MCF 10A (cell line): ENCODE data around the gene RGSL1. TPM values are rescaled to one million over a fixed set of nuclear protein-coding genes. Genes with fewer than 3 reads are reported as not detected.

Source experiments
- BruUV-seq: library from RNA; stranded (reverse); fragments of 400-500 nt; replicated peaks from 2 replicates; lab custom pipeline; 2021; lab: Mats Ljungman, UMichigan
- CTCF ChIA-PET: fragments of 300-600 bp; sonication (Branson Sonifier 250); formaldehyde crosslinking; extraction: SDS; loops from one replicate; lab custom pipeline; 2021; ENCODE audit warnings: antibody characterized with exemption, inconsistent platforms; lab: Yijun Ruan, JAX
- POLR2A ChIA-PET: fragments of 300-600, 350-650 bp; sonication (Branson Sonifier 250); formaldehyde crosslinking; extraction: SDS; loops from one replicate; lab custom pipeline; 2020; ENCODE audit warnings: antibody characterized with exemption, inconsistent platforms; lab: Yijun Ruan, JAX
- DNase-seq: peaks from one replicate; pipeline ENCODE4 v3.0.0-alpha.2; 2018; ENCODE audit not compliant: unreplicated experiment
- H3K27ac Mint-ChIP-seq: one replicate; pipeline ENCODE4 v1.8.0; 2022; ENCODE audit warnings: mild to moderate bottlenecking, low read depth, mixed read lengths; ENCODE audit not compliant: unreplicated experiment
- H3K27me3 Mint-ChIP-seq: one replicate; pipeline ENCODE4 v1.8.0; 2022; ENCODE audit warnings: mixed read lengths; ENCODE audit not compliant: insufficient read depth, unreplicated experiment
- H3K36me3 Mint-ChIP-seq: one replicate; pipeline ENCODE4 v1.8.0; 2022; ENCODE audit warnings: mild to moderate bottlenecking, moderate library complexity, mixed read lengths; ENCODE audit not compliant: insufficient read depth, unreplicated experiment
- H3K4me1 Mint-ChIP-seq: one replicate; pipeline ENCODE4 v1.8.0; 2022; ENCODE audit warnings: mixed read lengths; ENCODE audit not compliant: insufficient read depth, unreplicated experiment
- H3K4me3 Mint-ChIP-seq: one replicate; pipeline ENCODE4 v1.8.0; 2022; ENCODE audit warnings: mild to moderate bottlenecking, moderate library complexity, mixed read lengths; ENCODE audit not compliant: unreplicated experiment
- H3K9me3 Mint-ChIP-seq: one replicate; pipeline ENCODE4 v1.8.0; 2022; ENCODE audit warnings: mixed read lengths; ENCODE audit not compliant: unreplicated experiment
- intact Hi-C: fragments of 100-400 bp; cut with micrococcal nuclease; formaldehyde crosslinking; loops from 2 replicates; pipeline ENCODE4 v1.14.1; 2022
- total RNA-seq: library from RNA; stranded (reverse); gene quantifications from 2 replicates; pipeline ENCODE4 v1.2.3, GENCODE V29; 2022
- TF ChIP-seq, protein P1 (sequence below): fragments of 200-600 bp; IDR thresholded peaks from one replicate; pipeline ENCODE4 v1.8.0; 2022; ENCODE audit warnings: antibody characterized with exemption, mild to moderate bottlenecking; ENCODE audit not compliant: unreplicated experiment

Gene RGSL1
- total RNA-seq, 1 experiment from 2014 or later, result not detected

DNA sequence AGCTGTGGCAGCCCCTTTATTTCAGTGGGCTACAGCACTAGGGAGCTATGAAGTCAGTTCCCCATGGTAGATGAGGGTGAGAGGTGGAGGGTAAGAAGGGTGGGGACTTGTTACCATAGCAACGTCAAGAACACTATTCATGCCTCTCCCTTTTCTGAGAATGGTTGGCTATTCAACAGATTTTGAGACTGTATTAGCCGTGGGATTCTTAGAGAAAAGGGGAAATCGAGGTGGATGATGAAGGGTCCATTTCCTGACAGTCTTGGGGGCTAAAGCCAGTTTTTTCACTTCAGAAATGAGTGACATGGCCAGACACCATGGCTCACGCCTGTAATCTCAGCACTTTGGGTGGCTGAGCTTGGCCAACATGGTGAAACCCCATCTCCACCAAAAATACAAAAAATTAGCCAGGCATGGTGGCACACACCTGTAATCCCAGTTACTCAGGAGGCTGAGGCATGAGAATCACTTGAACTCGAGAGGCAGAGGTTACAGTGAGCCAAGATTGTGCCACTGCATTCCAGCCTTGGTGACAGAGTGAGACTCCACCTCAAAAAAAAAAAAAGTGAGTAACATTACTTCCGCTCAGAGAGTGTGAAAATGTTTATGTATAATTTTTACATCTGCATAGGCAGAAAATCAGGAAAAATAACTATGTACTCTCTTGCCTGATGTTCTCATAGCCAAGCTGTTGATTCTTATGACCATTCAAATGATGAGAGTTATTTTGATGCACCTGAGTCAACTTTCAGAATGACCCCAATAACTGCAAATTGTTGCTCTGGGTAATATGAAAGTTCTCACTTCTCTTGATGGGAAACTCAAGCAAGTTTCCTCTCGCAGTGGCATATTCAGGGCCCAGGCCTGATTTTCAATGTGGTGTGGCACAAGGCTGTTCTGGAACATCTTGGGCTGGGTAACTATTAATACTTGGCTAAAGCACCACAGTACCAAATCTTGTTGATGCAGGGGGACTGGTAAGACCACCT, 23.2 kb upstream of the RGSL1 start:
- no TSS peak for BruUV-seq
- no peaks in the 10 kb centered on the region for H3K36me3 Mint-ChIP-seq
- DNase-seq, result no peak
- no peaks in the 10 kb centered on the region for H3K4me1 Mint-ChIP-seq
- no peaks in the 10 kb centered on the region for H3K9me3 Mint-ChIP-seq
- no peak overlapping the region for H3K27ac Mint-ChIP-seq
- no peaks in the 10 kb centered on the region for H3K27me3 Mint-ChIP-seq
- CTCF ChIA-PET, result no interaction called here
- intact Hi-C loops, result no loop called here
- no peak overlapping the region for H3K4me3 Mint-ChIP-seq
- TF ChIP-seq, protein P1, sequence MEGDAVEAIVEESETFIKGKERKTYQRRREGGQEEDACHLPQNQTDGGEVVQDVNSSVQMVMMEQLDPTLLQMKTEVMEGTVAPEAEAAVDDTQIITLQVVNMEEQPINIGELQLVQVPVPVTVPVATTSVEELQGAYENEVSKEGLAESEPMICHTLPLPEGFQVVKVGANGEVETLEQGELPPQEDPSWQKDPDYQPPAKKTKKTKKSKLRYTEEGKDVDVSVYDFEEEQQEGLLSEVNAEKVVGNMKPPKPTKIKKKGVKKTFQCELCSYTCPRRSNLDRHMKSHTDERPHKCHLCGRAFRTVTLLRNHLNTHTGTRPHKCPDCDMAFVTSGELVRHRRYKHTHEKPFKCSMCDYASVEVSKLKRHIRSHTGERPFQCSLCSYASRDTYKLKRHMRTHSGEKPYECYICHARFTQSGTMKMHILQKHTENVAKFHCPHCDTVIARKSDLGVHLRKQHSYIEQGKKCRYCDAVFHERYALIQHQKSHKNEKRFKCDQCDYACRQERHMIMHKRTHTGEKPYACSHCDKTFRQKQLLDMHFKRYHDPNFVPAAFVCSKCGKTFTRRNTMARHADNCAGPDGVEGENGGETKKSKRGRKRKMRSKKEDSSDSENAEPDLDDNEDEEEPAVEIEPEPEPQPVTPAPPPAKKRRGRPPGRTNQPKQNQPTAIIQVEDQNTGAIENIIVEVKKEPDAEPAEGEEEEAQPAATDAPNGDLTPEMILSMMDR, result no peak
- POLR2A ChIA-PET, result interaction anchor here (0.6 kb wide), 1 partner anchor 18 kb away, joined by 5 read pairs; no protein-coding TSS in a partner anchor

DNA sequence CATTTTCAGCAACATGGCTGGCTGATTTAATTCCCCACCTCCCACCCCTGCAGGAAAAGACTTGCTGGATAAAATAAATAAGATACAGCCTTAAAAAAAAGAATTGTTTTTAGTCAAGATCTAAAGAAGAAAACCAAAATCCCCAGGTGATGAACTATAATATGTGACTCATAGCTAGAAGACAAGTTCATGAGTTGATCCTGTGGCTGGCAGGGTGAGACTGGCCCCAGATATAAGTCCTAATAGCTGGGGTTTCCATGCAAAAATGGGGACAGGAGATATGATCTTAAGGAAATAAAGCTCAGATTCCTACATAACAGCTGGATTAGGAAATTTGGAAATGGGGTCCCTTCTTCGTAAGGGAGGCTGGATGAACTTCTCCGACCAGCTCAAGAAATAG, 21.9 kb upstream of the RGSL1 start:
- intact Hi-C loops, result no loop called here
- H3K36me3 Mint-ChIP-seq, result no peaks in the 10 kb centered on the region
- no peak for DNase-seq
- ChIA-PET CTCF (interaction anchor here (0.7 to 1.2 kb wide), 8 partner anchors 12 to 1290 kb away, joined by 3 to 4 read pairs (median 3); no protein-coding TSS in a partner anchor), POLR2A (interaction anchor here (0.7 to 1.1 kb wide), 3 partner anchors 25 to 252 kb away, joined by 3 to 4 read pairs (median 4); no protein-coding TSS in a partner anchor)
- BruUV-seq, result no TSS peak
- TF ChIP-seq, protein P1, result no peak
- no peak overlapping the region for H3K4me3 Mint-ChIP-seq
- H3K9me3 Mint-ChIP-seq, result no peaks in the 10 kb centered on the region
- H3K27me3 Mint-ChIP-seq, result no peaks in the 10 kb centered on the region
- H3K4me1 Mint-ChIP-seq, result no peaks in the 10 kb centered on the region
- H3K27ac Mint-ChIP-seq, result no peak overlapping the region

DNA sequence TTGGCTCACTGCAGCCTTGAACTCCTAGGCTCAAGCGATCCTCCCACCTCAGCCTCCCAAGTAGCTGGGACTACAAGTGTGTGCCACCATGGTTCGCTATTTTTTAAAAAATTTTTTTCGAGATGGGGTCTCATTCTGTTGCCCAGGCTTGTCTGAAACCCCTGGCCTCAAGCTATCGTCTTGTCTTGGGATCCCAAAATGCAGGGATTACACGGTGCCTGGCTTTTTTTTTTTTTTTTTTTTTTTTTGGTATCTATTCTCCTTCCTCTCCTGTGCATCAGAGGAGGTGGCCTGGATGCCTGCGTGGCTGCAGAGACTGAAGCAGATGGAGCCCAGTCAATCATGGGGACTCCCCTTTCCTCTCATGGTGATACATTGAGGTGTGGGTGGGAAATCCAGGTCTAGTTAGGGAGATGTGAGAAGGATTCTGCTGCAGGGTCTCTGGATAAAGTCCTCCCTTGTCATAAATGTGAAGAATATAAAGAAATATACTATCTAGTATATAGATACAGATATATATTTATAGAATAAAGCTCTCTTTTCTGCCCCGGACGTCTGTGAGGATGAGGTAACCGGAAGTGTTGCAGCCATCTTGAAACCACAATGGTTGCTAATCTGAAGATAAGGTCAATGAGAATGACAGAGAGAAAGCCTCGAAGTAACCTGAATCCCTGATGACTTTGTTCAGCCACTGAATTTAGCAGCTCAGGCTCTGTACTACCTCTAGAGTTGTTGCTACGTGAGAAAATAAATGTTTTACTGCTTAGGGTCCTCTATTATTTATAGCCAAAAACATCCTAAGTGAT, 19.5 kb upstream of the RGSL1 start:
- CTCF ChIA-PET, result interaction anchor here (0.5 to 0.8 kb wide), 2 partner anchors 202 to 612 kb away, joined by 3 read pairs; no protein-coding TSS in a partner anchor
- intact Hi-C loops, result no loop called here
- Mint-ChIP-seq H3K27ac (no peak overlapping the region), H3K27me3 (no peaks in the 10 kb centered on the region), H3K9me3 (no peaks in the 10 kb centered on the region), H3K36me3 (no peaks in the 10 kb centered on the region), H3K4me1 (no peaks in the 10 kb centered on the region), H3K4me3 (no peak overlapping the region)
- BruUV-seq, result no TSS peak
- DNase-seq, result no peak
- POLR2A ChIA-PET, result interaction anchor here (0.6 kb wide), 1 partner anchor 336 kb away, joined by 3 read pairs; no protein-coding TSS in a partner anchor
- TF ChIP-seq, protein P1, result no peak
